HL-60 (cell line): Measurements from ENCODE around the gene POLR1B.

Source experiments
- POLR2AphosphoS5 ChIP-seq: IDR thresholded peaks from 2 replicates; pipeline ENCODE4 v1.6.1; 2012; ENCODE audit warnings: low read depth
- TF ChIP-seq, protein P1 (sequence below): IDR thresholded peaks from one replicate; pipeline ENCODE4 v1.5.1; 2011; ENCODE audit warnings: low read length, control low read depth, inconsistent platforms; ENCODE audit not compliant: insufficient read depth

DNA sequence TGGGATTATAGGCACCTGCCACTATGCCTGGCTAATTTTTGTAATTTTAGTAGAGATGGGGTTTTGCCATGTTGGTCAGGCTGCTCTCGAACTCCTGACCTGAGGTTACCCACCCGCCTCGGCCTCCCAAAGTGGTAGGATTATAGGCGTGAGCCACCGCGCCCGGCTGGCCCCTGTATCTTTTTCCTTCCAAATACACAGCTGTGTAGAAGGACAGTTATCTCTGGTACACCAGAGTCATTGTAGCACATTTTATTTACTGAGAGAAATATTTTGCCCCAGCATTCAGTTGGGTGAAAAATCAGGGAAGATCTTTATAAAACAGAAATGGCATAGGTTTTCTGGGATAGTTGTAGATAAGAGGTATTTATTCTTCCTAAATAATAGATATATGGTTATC, 23.5 kb upstream of the POLR1B start:
- TF ChIP-seq, protein P1, sequence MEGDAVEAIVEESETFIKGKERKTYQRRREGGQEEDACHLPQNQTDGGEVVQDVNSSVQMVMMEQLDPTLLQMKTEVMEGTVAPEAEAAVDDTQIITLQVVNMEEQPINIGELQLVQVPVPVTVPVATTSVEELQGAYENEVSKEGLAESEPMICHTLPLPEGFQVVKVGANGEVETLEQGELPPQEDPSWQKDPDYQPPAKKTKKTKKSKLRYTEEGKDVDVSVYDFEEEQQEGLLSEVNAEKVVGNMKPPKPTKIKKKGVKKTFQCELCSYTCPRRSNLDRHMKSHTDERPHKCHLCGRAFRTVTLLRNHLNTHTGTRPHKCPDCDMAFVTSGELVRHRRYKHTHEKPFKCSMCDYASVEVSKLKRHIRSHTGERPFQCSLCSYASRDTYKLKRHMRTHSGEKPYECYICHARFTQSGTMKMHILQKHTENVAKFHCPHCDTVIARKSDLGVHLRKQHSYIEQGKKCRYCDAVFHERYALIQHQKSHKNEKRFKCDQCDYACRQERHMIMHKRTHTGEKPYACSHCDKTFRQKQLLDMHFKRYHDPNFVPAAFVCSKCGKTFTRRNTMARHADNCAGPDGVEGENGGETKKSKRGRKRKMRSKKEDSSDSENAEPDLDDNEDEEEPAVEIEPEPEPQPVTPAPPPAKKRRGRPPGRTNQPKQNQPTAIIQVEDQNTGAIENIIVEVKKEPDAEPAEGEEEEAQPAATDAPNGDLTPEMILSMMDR = no peak
- no peak for TF ChIP-seq POLR2AphosphoS5
